Superior temporal gyrus (tissue), 1 donor: Measurements from ENCODE around the gene KANK4.
"Not testable (repeated sequence)": the region's sequence is repeated elsewhere in the genome, so short reads cannot be mapped to it uniquely, and the experiment has no call there.

ENCODE experiments used
- DNase-seq: peaks from one replicate; pipeline ENCODE4 v3.0.0-alpha.2; 2016; ENCODE audit errors: extremely low spot score

Gene KANK4

GRCh38 chr1:62237950-62238374 is 81.3 kb downstream of the KANK4 start:
- DNase-seq, result no peak

GRCh38 chr1:62237361-62237760 is 81.9 kb downstream of the KANK4 start:
- no peak for DNase-seq

- DNase-seq, result no peak
These were observed 83.7 kb downstream of the KANK4 start for GRCh38 chr1:62235576-62235975.

DNA sequence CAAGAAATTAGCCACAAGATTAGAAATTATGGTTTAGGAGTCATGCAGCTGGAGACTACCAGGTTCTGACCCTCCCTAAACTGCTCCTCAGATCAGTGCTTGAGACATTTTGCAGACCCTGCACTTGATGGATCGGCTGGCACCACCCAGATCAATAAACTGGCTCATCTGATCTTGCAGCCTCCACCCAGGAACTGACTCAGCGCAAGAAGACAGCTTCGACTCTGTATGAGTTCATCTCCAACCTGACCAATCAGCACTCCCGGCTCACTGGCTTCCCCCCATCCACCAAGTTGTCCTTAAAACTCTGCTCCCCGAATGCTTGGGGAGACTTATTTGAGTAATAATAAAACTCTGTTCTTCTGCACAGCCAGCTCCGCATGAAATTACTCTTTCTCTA is 84.5 kb downstream of the KANK4 start:
- DNase-seq, result no peak

- no peak for DNase-seq
These were observed 85.2 kb downstream of the KANK4 start for GRCh38 chr1:62233926-62234450.

- DNase-seq, result no peak
These were observed 86.4 kb downstream of the KANK4 start for GRCh38 chr1:62232871-62233278.

DNA sequence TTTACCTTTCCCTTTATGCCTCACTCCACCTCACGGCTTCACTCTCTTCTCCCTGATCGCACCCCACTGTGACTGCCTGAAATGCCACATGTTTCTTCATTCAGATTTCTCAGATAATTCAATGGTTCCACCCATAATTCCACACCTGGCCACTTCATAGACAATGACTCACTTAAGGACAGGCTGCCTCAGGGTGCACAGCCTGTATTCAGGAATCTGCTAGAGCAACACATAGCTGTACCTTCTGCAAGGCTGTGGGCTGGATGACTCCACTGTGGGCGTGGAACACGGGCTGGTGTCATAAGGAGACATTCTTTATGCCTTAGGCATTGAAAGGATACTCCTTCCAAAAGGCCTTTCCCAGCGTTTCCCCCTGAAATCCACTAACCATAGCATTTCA is 88.5 kb downstream of the KANK4 start:
- no peak for DNase-seq

DNA sequence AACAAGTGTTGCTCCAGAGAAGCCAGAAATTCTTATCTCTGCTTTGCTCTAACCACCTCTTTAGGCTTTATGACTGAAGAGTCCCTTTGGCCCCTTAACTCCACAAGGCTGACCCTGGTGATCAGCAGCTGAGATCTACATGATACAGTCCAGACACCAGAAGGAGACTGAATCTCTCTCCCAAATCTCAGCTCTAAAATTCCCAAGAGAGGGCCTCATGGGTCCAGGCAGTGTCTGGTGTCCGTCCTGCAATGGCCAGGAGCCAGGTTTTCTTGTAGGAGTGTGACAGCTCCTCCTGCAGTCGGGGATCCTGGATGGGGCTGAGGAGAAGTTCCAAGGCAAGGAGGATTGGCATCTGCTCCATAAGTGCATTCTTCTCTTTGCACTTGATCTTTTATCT is 89.3 kb downstream of the KANK4 start:
- DNase-seq, result no peak

DNA sequence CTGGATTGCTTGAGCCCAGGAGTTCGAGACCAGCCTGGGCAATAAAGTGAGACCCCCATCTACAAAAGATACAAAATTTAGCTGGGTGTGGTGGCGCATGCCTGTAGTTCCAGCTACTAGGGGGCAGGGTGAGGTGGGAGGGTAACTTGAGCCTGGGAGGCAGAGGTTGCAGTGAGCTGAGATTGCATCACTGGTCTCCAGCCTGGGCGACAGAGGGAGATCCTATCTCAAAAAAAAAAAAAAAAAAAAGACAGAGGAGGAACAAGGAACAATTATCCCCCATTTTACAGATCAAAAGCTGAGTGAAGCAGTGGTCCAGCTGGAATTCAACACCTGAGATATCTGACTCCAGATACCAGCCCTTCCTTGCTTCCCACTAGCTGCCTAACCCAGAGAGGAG is 89.8 kb downstream of the KANK4 start:
- DNase-seq, result no peak

GRCh38 chr1:62228883-62229187 is 90.4 kb downstream of the KANK4 start:
- DNase-seq, result no peak

DNA sequence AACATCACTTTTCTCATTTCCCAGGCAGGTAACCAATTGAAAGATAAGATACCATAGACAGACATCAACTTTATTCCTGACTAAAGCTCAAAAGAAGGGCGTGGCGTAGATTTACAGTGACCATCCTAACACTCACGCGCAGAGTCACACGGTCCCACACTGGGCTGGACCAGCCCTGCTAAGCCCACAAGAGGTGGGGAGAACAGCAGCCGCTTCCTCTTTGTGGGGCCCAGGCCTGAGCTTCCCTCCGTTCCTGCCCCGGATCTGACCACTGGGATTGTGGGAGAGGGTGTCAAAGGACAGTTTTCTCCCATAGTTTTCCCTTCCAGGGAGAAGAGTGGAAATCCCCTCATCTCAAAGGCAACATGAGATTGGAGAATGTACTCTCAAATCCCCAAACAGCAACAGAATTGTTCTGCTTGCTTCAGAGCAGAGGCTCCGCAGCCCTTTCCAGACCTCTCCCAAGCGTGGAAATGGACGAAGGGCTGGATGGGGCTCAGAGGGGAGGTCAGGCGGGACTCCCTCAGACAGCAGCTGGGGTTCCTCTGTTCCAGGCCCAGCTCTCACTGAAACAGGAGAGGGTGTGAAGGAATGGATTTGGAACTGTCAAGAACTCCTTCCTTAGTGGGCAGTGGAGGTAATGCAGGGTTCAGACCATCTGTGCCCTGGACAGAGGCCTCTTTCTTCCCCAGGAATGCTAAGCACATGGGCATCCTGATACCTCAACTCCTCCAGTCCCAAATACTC is 90.9 kb downstream of the KANK4 start:
- no peak for DNase-seq

DNA sequence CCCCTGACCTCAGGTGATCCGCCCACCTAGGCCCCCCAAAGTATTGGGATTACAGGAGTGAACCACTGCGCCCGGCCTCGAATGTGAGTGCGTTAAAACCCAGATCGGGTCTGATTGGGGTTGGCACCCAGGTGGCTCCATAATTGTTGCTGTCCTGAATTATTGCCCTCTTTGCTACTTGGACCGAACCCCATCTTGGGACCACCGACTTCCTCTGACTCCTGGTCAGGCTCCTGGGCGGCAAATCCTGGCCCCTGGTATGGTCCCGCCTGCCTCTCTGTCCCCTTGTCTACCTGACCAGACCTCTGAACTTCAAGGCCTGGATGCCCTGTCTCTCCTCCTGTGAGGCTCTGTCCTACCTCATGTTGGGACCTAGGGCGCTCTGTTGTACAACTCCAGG is 91.7 kb downstream of the KANK4 start:
- no peak for DNase-seq

DNA sequence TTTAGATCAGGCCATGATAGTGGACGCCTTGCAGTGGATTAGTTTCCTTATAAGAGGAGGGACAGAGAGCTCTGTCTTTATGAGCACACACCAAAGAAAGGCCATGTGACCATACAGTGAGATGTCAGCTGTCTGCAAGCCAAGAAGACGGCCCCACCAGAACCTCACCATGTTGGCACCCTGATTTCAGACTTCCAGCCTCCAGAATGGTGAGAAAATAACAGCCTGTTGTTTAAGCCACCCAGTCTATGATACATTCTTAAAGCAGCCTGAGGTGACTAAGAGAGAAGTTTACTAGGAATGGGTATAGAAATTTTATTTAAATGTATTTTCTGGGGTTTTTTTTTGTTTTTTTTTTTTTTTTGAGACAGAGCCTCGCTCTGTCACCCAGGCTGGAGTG is 95.1 kb downstream of the KANK4 start:
- DNase-seq, result no peak

DNA sequence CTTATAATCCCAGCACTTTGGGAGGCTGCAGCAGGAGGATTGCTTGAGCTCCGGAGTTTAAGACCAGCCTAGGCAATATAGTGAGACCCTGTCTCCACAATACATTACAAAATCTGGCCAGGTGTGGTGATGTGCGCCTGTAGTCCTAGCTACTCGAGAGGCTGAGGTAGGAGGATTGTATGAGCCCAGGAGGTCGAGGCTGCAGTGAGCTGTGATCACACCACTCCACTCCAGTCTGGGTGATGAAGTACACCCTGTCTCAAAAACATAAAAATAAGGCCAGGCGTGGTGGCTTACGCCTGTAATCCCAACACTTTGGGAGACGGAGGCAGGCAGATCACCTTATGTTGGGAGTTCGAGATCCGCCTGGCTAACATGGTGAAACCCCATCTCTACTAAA is 96.9 kb downstream of the KANK4 start:
- no peak for DNase-seq

- no peak for DNase-seq
These were observed 98.1 kb downstream of the KANK4 start for GRCh38 chr1:62221171-62221570.

DNA sequence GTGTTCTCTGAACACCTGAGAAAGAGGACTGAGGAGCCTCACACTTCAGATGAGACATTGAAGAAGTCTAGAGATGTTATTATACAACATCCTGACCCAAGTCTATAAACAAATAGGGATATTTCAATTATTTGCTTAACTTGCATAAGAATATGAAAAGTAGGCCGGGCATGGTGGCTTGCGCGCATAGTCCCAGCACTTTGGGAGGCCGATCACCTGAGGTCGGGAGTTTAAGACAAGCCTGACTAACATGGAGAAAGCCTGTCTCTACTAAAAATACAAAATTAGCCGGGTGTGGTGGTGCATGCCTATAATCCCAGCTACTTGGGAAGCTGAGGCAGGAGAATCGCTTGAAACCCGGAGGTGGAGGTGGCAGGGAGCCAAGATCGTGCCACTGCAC is 98.8 kb downstream of the KANK4 start:
- not testable (repeated sequence) for DNase-seq

DNA sequence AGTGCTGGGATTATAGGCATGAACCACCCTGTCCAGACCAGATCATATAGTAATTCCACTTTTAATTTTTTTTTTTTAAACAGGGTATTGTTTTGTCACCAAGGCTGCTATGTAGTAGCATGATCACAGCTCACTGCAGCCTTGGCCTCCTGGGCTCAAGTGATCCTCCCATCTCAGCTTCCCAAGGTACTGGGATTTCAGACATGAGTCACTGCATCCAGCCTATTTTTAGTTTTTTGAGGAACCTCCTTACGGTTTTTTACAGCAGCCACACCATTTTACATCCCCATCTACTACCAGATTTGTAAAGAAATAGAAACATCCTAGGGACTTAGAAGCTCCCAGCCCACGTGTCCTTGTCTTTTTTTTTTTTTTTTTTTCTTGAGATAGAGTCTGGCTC is 100.6 kb downstream of the KANK4 start:
- DNase-seq, result no peak

- no peak for DNase-seq
These were observed 105.9 kb downstream of the KANK4 start for GRCh38 chr1:62213075-62213914.

DNA sequence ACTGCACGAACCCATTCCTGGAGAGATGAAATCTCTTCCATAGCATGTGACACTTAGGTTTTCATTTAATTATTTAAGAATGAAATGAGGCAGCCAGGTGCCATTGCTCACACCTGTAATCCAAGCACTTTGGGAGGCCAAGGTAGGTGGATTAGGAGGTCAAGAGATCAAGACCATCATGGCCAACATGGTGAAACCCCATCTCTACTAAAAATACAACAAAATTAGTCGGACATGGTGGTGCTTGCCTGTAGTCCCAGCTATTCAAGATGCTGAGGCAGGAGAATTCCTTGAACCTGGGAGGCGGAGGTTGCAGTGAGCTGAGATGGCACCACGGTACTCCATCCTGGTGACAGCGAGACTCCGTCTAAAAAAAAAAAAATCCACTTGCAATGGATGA is 106.8 kb downstream of the KANK4 start:
- no peak for DNase-seq

DNA sequence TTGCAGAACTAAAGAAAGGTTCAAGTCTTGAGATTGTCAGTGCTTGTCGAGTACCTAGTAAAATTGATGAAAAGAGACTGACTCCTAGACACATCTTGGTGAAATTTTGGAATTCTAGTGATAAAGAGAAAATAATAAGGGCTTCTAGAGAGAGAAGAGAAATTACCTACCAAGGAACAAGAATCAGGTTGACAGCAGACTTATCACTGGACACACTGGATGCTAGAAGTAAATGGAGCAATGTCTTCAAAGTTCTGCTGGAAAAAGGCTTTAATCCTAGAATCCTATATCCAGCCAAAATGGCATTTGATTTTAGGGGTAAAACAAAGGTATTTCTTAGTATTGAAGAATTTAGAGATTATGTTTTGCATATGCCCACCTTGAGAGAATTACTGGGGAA is 108.3 kb downstream of the KANK4 start:
- no peak for DNase-seq

- no peak for DNase-seq
These were observed 109.2 kb downstream of the KANK4 start for GRCh38 chr1:62209931-62210595.

DNA sequence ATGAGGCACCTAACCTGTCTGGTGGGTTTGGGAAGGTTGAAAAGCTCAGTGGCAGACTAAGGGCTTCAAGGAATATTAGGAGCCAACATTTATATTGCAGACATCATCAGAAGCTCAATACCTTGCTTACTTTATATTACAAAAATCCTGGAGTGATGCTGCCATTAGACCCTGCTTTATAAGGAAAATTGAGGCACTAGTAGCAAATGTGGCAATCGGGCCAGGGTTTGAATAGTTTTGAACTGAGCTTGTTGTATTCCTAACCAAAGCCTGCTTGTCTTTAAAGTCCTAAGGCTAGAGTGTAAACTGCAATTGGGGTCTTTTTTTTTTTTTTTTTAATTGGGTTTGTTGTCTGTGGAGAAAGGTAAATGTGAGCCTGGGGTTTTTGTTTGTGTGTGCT is 110.3 kb downstream of the KANK4 start:
- no peak for DNase-seq

DNA sequence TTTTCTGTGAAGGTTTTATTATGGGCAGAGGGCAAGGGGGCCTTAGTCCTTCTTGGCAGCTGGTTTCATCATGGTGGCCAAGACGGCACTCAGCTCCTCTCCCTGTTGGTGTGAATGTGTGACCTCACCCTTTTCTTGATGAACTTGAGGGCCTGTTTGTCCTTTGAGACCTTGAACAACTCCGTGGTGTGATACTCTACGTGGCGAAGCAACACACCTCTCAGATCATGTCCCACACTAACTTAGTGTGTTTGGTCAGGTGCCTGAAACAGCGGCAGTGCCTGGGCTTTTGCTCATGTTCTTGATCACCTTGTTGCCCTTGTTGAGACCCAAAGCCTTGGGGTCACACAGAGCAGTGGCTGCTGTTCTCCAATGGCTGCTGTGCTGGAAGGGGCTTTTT is 111.1 kb downstream of the KANK4 start:
- DNase-seq, result no peak
